ENCODE measurements around the gene SPATC1L.

SPATC1L gene

DNA sequence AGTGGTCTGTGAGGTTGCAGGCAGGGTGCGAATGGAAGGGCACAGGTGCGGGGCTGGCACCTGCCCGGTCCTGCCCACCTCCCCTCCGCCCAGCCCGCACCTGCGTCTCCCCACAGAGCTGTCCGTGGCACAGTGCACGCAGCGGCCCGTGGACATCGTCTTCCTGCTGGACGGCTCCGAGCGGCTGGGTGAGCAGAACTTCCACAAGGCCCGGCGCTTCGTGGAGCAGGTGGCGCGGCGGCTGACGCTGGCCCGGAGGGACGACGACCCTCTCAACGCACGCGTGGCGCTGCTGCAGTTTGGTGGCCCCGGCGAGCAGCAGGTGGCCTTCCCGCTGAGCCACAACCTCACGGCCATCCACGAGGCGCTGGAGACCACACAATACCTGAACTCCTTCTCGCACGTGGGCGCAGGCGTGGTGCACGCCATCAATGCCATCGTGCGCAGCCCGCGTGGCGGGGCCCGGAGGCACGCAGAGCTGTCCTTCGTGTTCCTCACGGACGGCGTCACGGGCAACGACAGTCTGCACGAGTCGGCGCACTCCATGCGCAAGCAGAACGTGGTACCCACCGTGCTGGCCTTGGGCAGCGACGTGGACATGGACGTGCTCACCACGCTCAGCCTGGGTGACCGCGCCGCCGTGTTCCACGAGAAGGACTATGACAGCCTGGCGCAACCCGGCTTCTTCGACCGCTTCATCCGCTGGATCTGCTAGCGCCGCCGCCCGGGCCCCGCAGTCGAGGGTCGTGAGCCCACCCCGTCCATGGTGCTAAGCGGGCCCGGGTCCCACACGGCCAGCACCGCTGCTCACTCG is 52.2 kb downstream of the SPATC1L start:
- no peak for DNase-seq (ENCODE audit: low read depth in 3 of 3)

DNA sequence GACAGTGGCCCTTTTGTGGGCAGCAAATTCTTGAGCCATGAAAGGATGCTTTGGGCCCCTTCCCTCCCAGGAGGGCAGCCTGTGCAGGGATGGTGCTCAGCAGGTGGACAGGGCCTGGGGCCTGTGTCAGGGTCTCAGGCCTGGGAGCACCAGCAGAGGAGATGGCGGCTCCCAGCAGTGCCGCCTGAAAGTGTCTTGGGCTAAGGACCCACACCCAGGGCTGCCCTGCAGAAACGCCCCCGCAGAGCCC is 52.7 kb downstream of the SPATC1L start:
- DNase-seq (ENCODE audit: low read depth in 3 of 3), result no peak

DNA sequence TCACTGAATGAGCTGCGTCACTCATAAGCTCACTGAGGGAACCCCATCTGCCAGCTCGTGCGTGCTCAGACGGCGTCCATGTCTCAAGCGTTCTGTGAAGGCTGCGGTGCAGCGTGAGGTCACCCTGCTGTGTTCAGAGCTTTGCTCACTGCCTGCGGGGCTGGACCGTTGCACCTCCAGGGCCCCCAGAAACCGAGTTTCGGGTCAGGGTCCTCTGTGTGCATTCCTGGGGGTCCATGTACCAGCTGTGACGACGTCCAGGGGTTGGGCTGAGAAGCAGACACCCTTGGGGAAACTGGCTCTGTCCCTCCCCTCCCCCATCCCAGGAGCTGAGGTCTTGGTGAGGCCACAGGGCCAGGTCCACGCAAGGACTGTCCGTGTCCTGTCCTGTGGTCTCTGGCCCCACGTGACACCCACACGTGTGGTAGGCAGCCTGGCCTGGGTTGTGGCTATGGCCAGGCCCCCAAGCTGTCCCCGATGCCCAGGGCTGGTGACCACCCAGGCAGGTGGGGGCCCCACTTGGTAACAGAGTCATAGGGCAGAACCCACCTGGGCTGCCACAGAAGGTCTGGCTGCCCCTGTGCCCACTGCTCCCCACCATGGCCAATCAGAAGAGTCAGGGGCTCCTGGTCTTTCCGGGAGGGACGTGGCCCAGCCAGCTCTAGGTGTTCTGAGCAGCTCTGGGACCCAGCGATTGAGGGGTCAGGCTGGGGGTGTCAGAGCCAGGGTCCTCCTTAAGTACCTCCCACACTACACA is 53.2 kb downstream of the SPATC1L start:
- no peak for DNase-seq (ENCODE audit: low read depth in 3 of 3)

DNA sequence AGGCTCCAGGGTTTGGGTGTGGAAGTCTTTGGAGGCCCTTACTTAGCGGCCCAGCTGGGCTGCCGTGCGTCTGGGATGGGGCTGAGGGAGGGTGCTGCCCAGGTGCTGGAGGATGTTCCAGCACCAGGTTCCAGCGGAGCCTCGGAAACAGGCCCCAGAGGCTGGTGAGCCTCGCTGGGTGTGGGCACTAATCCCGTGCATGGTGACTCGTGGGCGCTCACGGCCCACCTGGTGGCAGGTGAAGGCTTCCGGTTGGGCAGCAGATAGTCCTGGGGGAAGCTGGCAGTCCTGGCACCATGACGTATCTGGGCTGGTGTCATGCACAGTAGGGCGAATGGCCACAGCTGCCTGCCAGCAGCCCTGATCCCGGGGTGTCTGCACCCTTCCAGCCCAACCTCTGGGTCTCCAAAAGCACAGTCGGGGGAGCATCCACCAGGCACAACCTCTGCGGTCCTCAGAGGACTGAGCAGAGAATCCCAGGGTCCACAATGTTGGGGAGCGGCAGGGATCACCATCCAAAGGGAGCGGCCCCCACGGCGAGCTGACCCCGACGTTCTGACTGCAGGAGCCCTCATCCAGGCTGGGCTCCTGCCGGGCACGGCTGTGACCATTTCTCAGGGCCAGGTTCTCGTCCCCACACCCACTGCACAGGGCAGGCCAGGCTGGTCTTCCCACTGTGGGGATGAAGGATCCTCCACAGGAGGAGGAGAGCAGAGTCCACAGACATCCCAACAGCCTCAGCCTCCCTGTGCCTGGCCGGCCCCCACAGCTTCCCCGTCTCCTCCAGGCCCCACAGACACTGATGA is 54.2 kb downstream of the SPATC1L start:
- DNase-seq (ENCODE audit: low read depth in 3 of 3), result no peak

DNA sequence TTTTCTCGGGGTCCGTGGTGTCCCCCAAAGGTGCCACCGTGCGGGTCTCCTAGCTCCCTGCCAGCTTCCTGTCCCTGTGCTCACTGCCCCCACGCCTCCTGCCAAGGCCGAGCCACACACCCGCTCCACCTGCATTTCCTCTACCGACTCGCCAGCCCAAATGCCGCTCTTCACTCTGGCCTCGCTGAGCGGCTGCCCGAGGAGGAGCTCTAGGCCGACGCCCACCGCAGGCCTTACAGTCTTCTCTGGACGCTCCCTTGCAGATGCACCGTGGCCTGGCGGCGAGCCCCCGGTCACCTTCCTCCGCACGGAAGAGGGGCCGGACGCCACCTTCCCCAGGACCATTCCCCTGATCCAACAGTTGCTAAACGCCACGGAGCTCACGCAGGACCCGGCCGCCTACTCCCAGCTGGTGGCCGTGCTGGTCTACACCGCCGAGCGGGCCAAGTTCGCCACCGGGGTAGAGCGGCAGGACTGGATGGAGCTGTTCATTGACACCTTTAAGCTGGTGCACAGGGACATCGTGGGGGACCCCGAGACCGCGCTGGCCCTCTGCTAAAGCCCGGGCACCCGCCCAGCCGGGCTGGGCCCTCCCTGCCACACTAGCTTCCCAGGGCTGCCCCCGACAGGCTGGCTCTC is 55.2 kb downstream of the SPATC1L start:
- DNase-seq (ENCODE audit: low read depth in 3 of 3), result no peak

DNA sequence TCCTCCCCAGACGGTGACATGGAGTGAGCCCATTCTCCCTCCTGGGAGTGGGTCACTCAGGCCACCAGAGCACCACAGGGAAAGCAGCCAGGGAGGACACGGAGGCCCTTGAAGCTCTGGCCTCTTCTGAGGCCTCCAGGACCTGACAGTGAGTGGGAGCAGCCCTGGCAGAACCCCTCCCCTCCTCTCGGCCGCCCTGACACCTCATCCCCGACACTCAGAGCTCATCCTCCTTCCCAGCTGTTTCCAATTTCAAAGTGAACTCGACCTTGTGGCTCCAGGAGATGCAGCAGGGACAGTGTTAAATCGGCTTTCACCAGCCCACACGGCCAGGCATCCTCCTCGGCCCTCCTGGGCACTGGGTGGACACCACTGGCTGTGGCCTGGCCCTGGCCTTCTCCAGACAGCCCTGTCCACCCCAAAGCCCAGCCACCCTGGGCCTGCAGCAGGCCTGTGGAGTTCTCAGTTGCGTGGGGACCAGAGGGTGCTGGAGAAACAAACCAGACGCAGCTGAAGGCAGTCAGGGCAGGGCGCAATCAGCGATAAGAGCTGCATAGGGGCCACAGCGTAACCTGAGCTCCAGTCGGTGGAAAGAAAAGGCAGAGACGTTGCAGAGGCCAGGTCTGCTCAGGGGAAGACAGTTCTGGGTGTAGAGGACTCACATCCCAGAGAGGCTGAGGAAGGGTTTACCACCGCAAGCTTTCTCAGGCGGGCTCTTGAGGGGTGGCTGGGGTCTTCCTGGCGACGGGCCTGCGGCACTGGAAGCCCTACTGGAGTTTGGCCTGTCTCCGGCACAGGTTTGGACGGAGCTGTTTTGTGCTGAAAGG is 55.9 kb downstream of the SPATC1L start:
- DNase-seq (ENCODE audit: low read depth in 3 of 3), result no peak

DNA sequence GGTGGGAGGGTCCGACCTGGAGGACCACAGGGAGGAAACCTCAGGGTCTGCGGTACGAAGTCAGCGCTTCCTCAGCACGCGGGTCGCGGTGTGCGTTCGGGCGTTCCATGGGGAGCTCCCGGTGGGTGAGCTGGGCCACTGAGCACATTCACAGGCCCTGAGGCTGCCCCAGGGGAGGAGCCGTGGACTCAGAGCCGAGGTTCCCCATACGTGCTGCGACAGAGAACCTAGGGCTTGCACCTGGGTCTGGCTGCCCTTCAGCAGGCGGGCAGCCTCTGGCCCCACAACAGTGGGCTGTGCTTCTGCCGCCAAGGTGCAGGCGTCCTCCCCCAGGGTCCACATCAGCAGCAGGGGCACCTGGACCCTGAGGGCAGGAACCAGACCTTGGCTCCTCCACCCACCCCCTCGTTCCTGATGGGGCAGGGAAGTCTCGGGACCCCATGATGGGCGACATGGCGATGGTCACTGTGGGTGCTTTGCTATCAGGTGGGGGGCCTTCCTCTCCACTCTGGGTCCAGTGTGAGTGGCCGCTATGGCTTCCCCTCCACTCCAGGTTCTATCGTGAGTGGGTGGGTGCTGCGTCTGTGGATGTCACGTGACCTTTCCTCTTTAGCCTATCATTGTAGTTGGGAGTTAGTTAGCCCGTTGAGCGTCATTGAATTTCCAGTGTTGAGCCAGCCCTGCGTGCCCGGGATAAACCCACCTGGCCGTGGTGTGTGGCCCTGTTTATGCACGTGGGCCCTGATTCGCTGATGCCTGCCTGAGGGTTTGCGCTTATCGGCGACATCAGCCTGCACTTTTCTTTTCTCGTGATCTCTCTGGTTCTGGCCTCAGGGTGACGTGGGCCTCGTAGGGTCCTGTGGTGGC is 56.8 kb downstream of the SPATC1L start:
- no peak for DNase-seq (ENCODE audit: low read depth in 3 of 3)

DNA sequence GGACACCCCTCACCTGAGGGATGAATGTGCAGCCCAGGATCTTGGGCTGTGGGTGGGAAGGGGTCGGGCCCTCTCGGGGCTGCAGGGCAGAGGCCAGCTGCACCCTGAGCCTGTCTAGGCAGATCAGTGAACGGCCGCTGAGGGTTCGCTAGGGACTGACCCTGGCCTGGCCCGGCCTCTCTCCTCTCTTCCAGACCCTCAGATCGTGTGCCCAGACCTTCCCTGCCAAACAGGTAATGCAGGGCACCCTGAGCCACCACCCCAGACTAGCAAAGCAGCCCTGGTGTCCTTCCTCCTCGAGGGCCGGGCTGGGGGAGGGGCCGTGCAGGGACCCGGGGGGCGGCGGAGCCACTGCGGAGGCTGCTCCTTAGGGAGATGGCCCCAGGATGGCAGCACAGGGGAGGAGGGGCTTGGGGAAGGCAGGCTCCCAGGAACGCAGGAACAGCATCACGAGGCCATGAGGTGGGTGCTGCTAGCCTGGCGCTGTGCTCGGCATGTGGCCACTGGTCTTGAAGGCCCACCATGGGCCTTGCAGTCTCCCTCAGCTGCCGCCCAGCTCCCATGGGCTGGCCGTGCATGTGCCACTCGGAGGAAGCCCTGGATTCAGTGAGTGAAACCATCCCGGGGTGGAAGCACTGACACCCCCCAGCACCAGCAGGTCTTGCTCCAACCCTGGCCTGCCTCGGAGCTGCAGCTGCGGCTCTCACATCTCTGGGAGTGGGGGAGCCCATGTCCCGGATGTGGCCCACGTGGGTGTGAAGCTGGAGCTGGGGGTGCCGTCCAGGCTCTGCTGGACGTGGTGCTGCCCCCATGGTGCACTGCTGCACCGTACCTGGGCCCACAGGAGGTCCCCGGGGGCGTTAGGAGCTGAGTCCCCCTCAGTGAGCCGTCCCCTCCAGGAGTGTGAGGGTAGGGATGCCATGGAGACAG is 57.7 kb downstream of the SPATC1L start:
- DNase-seq (ENCODE audit: low read depth in 3 of 3), result no peak

DNA sequence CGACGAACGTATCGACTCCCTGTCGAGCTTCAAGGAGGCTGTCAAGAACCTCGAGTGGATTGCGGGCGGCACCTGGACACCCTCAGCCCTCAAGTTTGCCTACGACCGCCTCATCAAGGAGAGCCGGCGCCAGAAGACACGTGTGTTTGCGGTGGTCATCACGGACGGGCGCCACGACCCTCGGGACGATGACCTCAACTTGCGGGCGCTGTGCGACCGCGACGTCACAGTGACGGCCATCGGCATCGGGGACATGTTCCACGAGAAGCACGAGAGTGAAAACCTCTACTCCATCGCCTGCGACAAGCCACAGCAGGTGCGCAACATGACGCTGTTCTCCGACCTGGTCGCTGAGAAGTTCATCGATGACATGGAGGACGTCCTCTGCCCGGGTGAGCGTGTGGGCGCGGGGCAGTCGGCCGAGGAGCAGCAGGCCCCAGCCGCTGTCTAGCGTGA is 58.4 kb downstream of the SPATC1L start:
- no peak for DNase-seq (ENCODE audit: low read depth in 3 of 3)

DNA sequence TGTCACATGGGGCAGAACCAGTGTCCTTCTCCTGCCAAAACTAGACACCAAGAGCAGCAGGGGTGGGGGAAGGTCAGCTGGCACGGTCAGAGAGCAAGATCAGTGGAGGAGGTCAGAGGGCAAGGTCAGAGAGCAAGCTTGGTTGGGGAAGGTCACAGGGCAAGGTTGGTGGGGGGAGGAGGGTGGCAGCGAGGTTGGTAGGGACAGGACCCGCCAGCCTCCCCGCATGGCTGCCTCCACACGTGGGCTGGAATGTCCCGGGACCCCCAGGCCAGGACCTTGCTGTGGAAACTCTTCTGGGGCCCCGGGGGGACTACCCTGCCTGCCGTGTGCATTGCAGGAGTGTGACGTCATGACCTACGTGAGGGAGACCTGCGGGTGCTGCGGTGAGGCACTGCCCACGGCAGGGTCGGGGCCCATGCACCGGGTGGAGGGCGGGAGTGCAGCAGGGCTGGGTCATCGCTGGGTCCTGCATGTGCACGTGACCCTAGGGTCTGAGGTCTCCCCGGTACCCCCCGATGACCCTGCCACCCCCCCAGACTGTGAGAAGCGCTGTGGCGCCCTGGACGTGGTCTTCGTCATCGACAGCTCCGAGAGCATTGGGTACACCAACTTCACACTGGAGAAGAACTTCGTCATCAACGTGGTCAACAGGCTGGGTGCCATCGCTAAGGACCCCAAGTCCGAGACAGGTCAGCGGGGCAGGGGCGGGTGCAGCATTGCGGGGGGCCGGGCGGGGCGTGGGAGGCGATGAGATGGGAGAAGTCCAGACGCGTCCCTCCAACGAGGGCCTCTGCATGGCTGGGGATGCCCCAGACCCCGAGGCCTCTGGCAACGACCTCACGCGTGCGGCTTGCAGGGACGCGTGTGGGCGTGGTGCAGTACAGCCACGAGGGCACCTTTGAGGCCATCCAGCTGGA is 59.1 kb downstream of the SPATC1L start:
- DNase-seq (ENCODE audit: low read depth in 3 of 3), result no peak

DNA sequence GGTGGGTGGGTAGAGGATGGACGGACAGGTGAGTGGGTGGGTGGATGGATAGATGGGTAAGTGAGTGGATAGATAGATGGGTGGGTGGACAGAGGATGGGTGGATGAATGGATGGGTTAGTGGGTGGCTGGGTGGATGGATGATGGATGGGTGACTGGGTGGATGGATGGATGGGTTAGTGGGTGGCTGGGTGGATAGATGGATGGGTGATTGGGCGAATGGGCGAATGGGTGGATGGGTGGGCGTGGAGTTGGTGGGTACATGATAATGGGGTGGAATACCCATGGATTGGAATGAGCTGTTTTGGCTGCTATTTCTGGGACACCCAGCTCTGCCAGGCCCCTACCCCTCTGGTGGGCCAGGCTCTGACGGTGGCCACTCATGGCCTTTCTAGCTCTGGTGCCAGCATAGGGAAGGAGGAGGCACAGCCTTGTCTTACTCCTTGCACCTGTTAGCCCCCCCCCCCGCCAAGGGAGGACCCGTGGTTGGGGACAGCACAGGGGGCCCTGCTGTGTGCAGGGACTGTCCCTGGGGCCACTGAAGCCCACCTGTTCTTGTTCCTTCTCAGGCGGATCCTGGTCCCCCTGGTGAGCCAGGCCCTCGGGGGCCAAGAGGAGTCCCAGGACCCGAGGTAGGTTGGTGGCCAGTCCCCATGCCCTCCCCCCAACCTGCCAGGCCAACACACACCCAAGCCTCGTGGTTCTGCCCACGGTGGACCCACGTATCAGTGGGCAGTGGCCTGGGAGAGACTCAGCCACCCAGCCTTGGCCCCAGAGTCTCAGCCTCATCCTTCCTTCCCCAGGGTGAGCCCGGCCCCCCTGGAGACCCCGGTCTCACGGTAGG is 60.0 kb downstream of the SPATC1L start:
- DNase-seq (ENCODE audit: low read depth in 3 of 3), result no peak

DNA sequence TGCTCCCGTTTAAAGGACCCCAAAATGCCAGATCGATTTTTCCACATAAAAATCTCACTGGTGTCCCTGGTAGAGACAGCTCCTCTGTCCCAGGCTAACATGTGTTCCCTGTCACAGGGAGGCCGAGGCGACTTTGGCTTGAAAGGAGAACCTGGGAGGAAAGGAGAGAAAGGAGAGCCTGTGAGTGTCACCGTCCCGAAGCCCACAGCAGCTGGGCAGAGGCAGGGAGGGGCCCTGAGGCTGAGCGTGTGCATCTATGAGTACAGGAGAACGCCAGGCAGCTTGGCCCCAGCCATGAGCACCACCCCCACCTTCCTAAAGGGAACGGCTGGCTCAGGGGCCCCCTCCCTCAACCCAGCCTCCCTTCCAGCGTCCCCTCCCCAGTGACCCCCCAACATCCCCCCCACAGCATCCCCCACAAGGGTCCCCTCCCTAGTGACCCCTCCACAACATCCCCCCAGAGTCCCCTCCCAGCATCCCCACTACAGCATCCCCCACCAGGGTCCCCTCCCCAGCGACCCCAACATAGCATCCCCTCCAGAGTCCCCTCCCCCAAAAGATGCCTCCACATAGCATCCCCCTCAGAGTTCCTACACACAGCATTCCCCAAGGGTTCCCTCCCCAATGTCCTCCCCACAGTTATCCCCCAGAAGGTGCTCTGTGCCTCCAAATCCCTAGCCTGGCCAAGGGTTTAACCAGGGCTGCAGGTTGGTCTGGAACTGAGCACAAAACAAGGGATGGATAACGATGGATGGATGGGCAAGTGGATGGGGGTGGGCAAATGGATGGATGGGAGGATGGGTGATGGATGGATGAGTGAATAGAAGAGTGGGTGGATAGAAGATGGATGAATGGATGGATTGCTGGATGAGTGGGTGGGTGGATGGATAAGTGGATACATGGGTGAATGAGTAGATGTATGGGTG is 61.2 kb downstream of the SPATC1L start:
- no peak for DNase-seq (ENCODE audit: low read depth in 3 of 3)

DNA sequence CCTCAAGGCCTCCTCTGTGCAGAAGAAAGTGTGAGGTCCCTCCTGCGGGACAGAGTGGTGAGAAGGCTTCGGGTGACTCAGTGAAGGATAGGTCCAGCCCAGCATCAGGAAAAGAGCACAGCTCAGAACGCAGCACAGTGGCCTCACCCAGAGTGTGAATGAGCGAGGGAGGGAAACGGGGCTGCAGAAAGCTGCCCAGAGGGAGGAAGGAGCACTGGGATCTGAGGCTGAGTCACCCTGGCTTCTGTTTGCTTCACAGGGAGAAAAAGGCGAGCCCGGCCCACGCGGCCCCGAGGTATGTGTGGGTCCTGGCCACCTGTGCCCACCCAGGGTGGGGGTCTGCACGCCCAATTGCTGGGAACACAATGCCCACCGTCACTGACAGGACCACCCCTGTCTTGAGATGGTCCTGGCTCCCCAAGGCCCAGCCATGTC is 62.0 kb downstream of the SPATC1L start:
- no peak for DNase-seq (ENCODE audit: low read depth in 3 of 3)

DNA sequence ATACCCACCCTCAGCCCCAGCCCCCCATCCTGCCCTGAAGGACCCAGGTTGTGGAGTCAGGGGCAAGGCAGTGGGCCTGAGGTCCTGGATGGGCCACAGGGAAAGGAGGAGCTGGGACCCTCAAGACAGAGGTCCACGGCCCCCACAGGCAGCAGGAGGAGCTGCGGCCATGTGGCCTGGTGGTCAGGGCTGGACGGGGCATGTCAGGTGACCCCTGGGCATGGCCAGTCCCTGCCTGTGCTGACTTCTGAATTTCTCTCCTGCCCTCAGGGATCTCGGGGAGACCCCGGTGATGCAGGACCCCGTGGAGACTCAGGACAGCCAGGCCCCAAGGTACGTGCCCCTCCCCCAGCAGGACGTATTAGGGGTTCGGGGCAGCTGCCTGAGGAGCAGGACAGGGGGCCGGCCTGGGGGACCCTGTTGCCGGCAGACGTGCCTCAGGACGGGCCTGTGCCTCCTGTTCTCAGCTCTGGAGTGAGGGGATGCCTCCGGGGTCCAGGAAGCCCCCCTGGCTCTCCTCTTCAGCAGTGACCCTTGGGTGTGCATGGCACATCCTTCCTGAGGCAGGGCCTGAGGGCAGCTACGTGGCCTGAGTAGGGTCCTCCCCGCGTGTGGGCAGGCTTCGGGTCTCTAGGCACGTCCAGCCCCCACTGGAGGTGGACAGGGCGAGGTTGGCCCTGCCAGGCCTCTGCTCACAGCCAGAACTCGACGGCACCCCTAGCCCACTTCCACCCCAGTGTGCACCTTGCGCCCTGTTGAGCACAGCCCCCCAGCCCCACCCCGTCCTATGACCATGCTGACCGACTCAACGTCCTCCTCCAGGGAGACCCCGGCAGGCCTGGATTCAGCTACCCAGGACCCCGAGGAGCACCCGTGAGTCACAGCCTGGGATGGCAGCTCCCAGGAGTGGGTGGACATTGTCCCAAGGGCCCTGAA is 62.7 kb downstream of the SPATC1L start:
- no peak for DNase-seq (ENCODE audit: low read depth in 3 of 3)
